ENCODE data around the gene PRM3. TPM values are rescaled to one million over a fixed set of nuclear protein-coding genes. Genes with fewer than 3 reads are reported as not detected.

Gene PRM3
- total RNA-seq, 1 donor from 2014 or later = not detected

GRCh38 chr16:11283820-11284248 lies 10.4 kb upstream of the PRM3 start:
- Histone ChIP-seq H3K9ac (no peak overlapping the region), H3K27ac (no peak overlapping the region), H3K36me3 (no peaks in the 10 kb centered on the region), H4K20me1 (ENCODE audit: low read depth) (no peaks in the 10 kb centered on the region), H2AFZ (replicated peaks) (no peak overlapping the region), H3F3A (ENCODE audit: low read depth) (no peaks in the 10 kb centered on the region), H3K4me1 (peaks cover 3% of the 10 kb centered on the region), H3K79me2 (ENCODE audit: low read depth) (no peaks in the 10 kb centered on the region), H3K4me2 (no peak overlapping the region), H3K4me3 (no peak overlapping the region), H3K27me3 (no peaks in the 10 kb centered on the region), H3K9me3 (ENCODE audit: low read depth) (no peaks in the 10 kb centered on the region)
- Mint-ChIP-seq H3K27me3 (ENCODE audit: insufficient read depth, low read depth) (peaks cover 8% of the 10 kb centered on the region), H3K4me1 (peaks cover 20% of the 10 kb centered on the region), H3K27ac (no peak overlapping the region), H3K9me3 (peaks cover 3% of the 10 kb centered on the region), H3K36me3 (no peaks in the 10 kb centered on the region), H3K4me3 (no peak overlapping the region)
- no peak for TF ChIP-seq CTCF (IDR thresholded peaks at IDR 0.05)
- no peak for TF ChIP-seq EZH2 (IDR thresholded peaks at IDR 0.05)
- TF ChIP-seq EZH2phosphoT487 (IDR thresholded peaks at IDR 0.05) = no peak
- DNase-seq (ENCODE audit: low spot score) = peak; percentile 33

GRCh38 chr16:11280616-11281522 lies 7.4 kb upstream of the PRM3 start, which contains the start of gene PRM1:
PRM1 (minus strand) TSS chr16:11281330; CDS start chr16:11281238, 92 bp downstream.
- Mint-ChIP-seq H3K4me3 (no peak within 1 kb of the TSS), H3K27me3 (ENCODE audit: insufficient read depth, low read depth) (peaks cover 7% of the 10 kb centered on the region), H3K9me3 (no peaks in the 10 kb centered on the region), H3K4me1 (peaks cover 13% of the 10 kb centered on the region), H3K36me3 (no peaks in the 10 kb centered on the region), H3K27ac (peak within 1 kb of the TSS; percentile 46)
- Histone ChIP-seq H3K4me2 (no peak within 1 kb of the TSS), H3K36me3 (no peaks in the 10 kb centered on the region), H3K9ac (no peak within 1 kb of the TSS), H3K4me3 (no peak within 1 kb of the TSS), H2AFZ (replicated peaks) (no peak within 1 kb of the TSS), H3F3A (ENCODE audit: low read depth) (no peaks in the 10 kb centered on the region), H3K79me2 (ENCODE audit: low read depth) (no peaks in the 10 kb centered on the region), H3K9me3 (ENCODE audit: low read depth) (no peaks in the 10 kb centered on the region), H4K20me1 (ENCODE audit: low read depth) (no peaks in the 10 kb centered on the region), H3K27ac (no peak within 1 kb of the TSS), H3K4me1 (peaks cover 3% of the 10 kb centered on the region), H3K27me3 (no peaks in the 10 kb centered on the region)
- no peak for DNase-seq (ENCODE audit: low spot score)
- TF ChIP-seq CTCF (IDR thresholded peaks at IDR 0.05) = no peak
- no peak for TF ChIP-seq EZH2phosphoT487 (IDR thresholded peaks at IDR 0.05)
- no peak for TF ChIP-seq EZH2 (IDR thresholded peaks at IDR 0.05)

- Histone ChIP-seq H3K4me2 (no peak overlapping the region), H3K9ac (no peak overlapping the region), H3K4me3 (no peak overlapping the region), H3K27ac (no peak overlapping the region), H3K36me3 (no peaks in the 10 kb centered on the region), H3K4me1 (no peaks in the 10 kb centered on the region), H4K20me1 (ENCODE audit: low read depth) (no peaks in the 10 kb centered on the region), H3K9me3 (ENCODE audit: low read depth) (no peaks in the 10 kb centered on the region), H2AFZ (replicated peaks) (no peak overlapping the region), H3K27me3 (no peaks in the 10 kb centered on the region), H3K79me2 (ENCODE audit: low read depth) (no peaks in the 10 kb centered on the region), H3F3A (ENCODE audit: low read depth) (no peaks in the 10 kb centered on the region)
- H3K27ac Mint-ChIP-seq = no peak overlapping the region
- no peaks in the 10 kb centered on the region for H3K9me3 Mint-ChIP-seq
- no peaks in the 10 kb centered on the region for H3K36me3 Mint-ChIP-seq
- no peak for TF ChIP-seq CTCF (IDR thresholded peaks at IDR 0.05)
- no peak overlapping the region for H3K4me3 Mint-ChIP-seq
- DNase-seq (ENCODE audit: low spot score) = no peak
- peaks cover 15% of the 10 kb centered on the region for H3K4me1 Mint-ChIP-seq
- peaks cover 4% of the 10 kb centered on the region for H3K27me3 Mint-ChIP-seq (ENCODE audit: insufficient read depth, low read depth)
Measured at GRCh38 chr16:11278681-11279628, 5.5 kb upstream of the PRM3 start.
